ENCODE results near the gene PACS2.
"Not testable (repeated sequence)": the region's sequence is repeated elsewhere in the genome, so short reads cannot be mapped to it uniquely, and the experiment has no call there.

The PACS2 gene

DNA sequence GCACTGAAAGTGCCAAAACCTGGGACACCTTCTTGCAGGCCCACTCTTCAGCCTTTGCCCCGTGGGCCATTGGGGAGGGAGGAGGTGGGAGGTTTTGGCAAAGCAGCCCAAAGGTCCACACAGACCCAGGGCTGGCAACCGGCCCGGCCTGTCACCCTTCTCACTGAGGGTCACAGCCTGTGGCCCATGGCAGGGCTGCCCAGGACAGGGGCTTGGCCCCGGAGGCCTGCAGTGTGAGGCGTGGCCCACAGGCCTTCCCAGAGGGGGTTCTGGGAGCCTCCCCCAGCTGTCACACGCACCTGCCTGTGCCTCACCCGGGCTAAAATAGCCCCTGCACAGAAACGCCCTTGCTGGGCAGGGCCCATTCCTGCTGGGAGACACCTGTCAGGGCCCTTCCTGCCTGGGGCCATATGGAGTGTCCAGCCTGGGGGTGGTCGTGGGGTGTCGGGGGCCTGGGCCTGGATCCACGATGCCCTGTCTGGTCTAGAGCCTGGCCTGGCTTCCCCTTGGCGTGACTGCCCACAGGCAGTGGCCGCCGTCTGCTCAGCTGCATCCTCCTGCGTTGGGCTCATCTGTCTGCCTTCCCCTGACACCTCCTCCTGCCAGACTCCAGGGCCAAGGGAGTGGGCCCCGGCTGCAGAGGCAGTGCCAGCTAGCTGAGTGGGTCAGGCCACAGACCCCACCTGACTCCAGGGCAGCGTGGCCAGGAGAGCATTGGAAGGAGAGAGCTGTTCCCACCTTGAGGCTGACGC, 19.2 kb downstream of the PACS2 start:
- H3K27me3 ChIP-seq (ENCODE audit: insufficient read depth, low read length) = no peaks in the 10 kb centered on the region
- no peak overlapping the region for H3K4me3 ChIP-seq (ENCODE audit: low read length)
- H2AFZ ChIP-seq (ENCODE audit: low read depth, low read length) = no peak overlapping the region
- no peaks in the 10 kb centered on the region for H3K36me3 ChIP-seq (ENCODE audit: insufficient read depth, low read length)
- peaks cover 6% of the 10 kb centered on the region for H3K9me3 ChIP-seq (ENCODE audit: low read length)
- H3K4me1 ChIP-seq (ENCODE audit: insufficient read depth, low read length) = peaks cover 6% of the 10 kb centered on the region

DNA sequence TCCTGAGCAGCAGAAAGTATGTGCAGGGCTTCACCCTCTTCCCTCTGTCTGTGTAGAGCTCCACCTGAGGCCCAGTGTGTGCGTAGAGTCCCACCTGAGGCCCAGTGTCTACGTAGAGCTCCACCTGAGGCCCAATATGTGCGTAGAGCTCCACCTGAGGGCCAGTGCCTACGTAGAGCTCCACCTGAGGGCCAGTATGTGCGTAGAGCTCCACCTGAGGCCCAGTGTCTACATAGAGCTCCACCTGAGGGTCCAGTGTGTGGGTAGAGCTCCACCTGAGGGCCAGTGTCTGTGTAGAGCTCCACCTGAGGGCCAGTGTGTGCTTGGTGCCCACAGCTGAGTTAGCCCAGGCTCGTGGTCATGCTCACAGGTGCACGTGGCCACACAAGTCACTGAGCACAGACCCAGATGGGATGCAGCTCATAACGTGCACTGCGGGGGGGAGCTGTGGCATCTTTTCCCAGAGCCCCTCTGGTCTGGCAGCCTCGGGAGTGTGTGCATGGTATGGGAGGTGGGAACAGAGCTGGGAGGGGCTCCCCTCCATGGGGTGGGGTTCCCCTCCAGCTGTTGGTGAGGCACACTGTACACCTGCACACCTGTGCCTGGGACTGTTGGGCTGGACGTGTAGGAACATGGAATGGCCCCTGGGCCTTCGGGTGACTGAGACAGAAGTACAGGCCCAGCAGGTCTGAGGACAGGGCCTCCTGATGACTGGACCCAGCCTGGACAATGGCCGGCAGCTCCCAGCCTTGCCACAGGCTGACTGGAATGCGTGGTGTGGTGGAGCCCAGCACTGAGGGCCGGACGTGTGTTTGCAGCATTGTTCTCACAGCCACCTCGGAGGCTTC, 20.1 kb downstream of the PACS2 start:
- Histone ChIP-seq H3K4me3 (ENCODE audit: low read length) (no peak overlapping the region), H2AFZ (ENCODE audit: low read depth, low read length) (no peak overlapping the region), H3K9me3 (ENCODE audit: low read length) (peaks cover 5% of the 10 kb centered on the region), H3K27me3 (ENCODE audit: insufficient read depth, low read length) (no peaks in the 10 kb centered on the region), H3K36me3 (ENCODE audit: insufficient read depth, low read length) (no peaks in the 10 kb centered on the region), H3K4me1 (ENCODE audit: insufficient read depth, low read length) (no peaks in the 10 kb centered on the region)

GRCh38 chr14:105335231-105335542, 20.6 kb downstream of the PACS2 start:
- not testable (repeated sequence) for H3K27me3 ChIP-seq (ENCODE audit: insufficient read depth, low read length); H3K9me3 ChIP-seq (ENCODE audit: low read length); H3K4me1 ChIP-seq (ENCODE audit: insufficient read depth, low read length); H3K4me3 ChIP-seq (ENCODE audit: low read length); H2AFZ ChIP-seq (ENCODE audit: low read depth, low read length); H3K36me3 ChIP-seq (ENCODE audit: insufficient read depth, low read length)

- Histone ChIP-seq H3K36me3 (ENCODE audit: insufficient read depth, low read length) (no peaks in the 10 kb centered on the region), H3K9me3 (ENCODE audit: low read length) (peaks cover 3% of the 10 kb centered on the region), H3K27me3 (ENCODE audit: insufficient read depth, low read length) (no peaks in the 10 kb centered on the region), H2AFZ (ENCODE audit: low read depth, low read length) (no peak overlapping the region), H3K4me3 (ENCODE audit: low read length) (no peak overlapping the region), H3K4me1 (ENCODE audit: insufficient read depth, low read length) (peaks cover 7% of the 10 kb centered on the region)
Measured at GRCh38 chr14:105335735-105336476, 21.4 kb downstream of the PACS2 start.

DNA sequence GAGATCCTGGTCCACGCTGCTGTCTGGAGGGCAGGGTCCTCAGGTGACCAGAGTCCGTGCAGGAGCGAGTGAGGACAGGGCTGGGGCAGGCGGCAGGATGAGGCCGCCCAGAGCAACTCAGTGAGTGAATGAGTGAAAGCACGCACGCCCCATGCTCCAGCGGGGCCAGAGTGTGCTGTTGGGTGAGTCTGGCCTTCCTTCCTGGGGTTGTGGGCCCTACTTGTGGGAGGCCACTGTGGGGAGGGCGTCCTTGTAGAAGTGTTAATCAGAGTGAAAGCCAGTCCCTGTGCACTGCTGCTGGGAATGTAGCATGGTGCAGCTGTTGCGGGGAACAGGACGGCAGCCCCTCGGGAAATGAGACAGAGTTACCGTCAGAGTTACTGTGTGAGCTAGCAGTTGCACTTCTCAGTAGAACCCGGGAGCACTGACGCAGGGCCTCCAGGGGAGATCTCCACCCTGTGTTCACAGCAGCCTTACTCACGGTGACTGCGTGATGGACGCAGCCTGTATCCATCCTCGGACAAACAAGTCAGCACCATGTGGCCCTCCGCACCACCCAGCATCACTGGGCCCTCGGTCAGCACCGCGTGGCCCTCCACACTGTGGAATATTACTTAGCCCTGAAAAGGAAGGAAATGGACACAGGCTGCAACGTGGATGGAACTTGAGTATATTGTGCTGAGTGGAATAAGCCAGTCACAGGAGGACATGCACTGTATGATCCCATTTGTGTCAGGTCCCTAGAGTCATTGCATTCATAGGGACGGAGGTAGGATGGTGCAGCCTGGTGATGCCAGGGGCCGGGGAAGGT, 22.1 kb downstream of the PACS2 start:
- H3K9me3 ChIP-seq (ENCODE audit: low read length) = peaks cover 3% of the 10 kb centered on the region
- peaks cover 15% of the 10 kb centered on the region for H3K4me1 ChIP-seq (ENCODE audit: insufficient read depth, low read length)
- no peaks in the 10 kb centered on the region for H3K27me3 ChIP-seq (ENCODE audit: insufficient read depth, low read length)
- no peak overlapping the region for H3K4me3 ChIP-seq (ENCODE audit: low read length)
- no peaks in the 10 kb centered on the region for H3K36me3 ChIP-seq (ENCODE audit: insufficient read depth, low read length)
- no peak overlapping the region for H2AFZ ChIP-seq (ENCODE audit: low read depth, low read length)

GRCh38 chr14:105337433-105337832, 22.9 kb downstream of the PACS2 start:
- Histone ChIP-seq H3K9me3 (ENCODE audit: low read length) (peaks cover 3% of the 10 kb centered on the region), H2AFZ (ENCODE audit: low read depth, low read length) (no peak overlapping the region), H3K4me3 (ENCODE audit: low read length) (no peak overlapping the region), H3K36me3 (ENCODE audit: insufficient read depth, low read length) (no peaks in the 10 kb centered on the region), H3K27me3 (ENCODE audit: insufficient read depth, low read length) (no peaks in the 10 kb centered on the region), H3K4me1 (ENCODE audit: insufficient read depth, low read length) (peaks cover 16% of the 10 kb centered on the region)

GRCh38 chr14:105337966-105338741, 23.6 kb downstream of the PACS2 start:
- H3K9me3 ChIP-seq (ENCODE audit: low read length) = peaks cover 3% of the 10 kb centered on the region
- H2AFZ ChIP-seq (ENCODE audit: low read depth, low read length) = no peak overlapping the region
- no peaks in the 10 kb centered on the region for H3K27me3 ChIP-seq (ENCODE audit: insufficient read depth, low read length)
- peaks cover 16% of the 10 kb centered on the region for H3K4me1 ChIP-seq (ENCODE audit: insufficient read depth, low read length)
- H3K4me3 ChIP-seq (ENCODE audit: low read length) = no peak overlapping the region
- H3K36me3 ChIP-seq (ENCODE audit: insufficient read depth, low read length) = no peaks in the 10 kb centered on the region

GRCh38 chr14:105340821-105341733, 26.5 kb downstream of the PACS2 start:
- Histone ChIP-seq H3K4me3 (ENCODE audit: low read length) (no peak overlapping the region), H2AFZ (ENCODE audit: low read depth, low read length) (no peak overlapping the region), H3K4me1 (ENCODE audit: insufficient read depth, low read length) (peaks cover 16% of the 10 kb centered on the region), H3K36me3 (ENCODE audit: insufficient read depth, low read length) (no peaks in the 10 kb centered on the region), H3K9me3 (ENCODE audit: low read length) (peaks cover 7% of the 10 kb centered on the region), H3K27me3 (ENCODE audit: insufficient read depth, low read length) (no peaks in the 10 kb centered on the region)

DNA sequence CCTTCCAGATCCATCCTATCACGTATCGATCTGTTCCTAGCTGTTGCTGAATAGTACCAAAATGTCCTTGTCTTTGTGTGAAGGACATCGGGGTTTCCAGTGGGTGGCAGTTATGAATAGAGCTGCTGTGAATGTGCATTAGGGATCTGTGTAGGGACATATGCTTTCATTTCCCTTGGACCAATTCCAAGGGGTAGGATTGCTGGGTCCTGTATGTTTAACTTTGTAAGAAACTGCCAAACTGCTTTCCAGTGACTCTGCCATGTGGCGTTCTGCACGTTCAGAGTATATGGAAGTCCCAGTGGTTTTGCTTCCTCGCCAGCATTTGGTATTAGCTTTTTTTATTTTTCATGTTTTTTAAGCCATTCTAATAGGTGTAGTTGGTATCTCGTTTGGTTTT, 28.6 kb downstream of the PACS2 start:
- H3K9me3 ChIP-seq (ENCODE audit: low read length) = peaks cover 4% of the 10 kb centered on the region
- no peaks in the 10 kb centered on the region for H3K27me3 ChIP-seq (ENCODE audit: insufficient read depth, low read length)
- H3K4me3 ChIP-seq (ENCODE audit: low read length) = no peak overlapping the region

GRCh38 chr14:105346200-105346533, 31.6 kb downstream of the PACS2 start:
- Histone ChIP-seq H3K9me3 (ENCODE audit: low read length) (peaks cover 4% of the 10 kb centered on the region), H3K4me1 (ENCODE audit: insufficient read depth, low read length) (peaks cover 6% of the 10 kb centered on the region), H3K4me3 (ENCODE audit: low read length) (no peak overlapping the region), H2AFZ (ENCODE audit: low read depth, low read length) (no peak overlapping the region), H3K36me3 (ENCODE audit: insufficient read depth, low read length) (peaks cover 2% of the 10 kb centered on the region), H3K27me3 (ENCODE audit: insufficient read depth, low read length) (no peaks in the 10 kb centered on the region)

More for the DNA sequence above, 28.6 kb downstream of the PACS2 start:
- Histone ChIP-seq H3K4me1 (ENCODE audit: insufficient read depth, low read length) (peaks cover 16% of the 10 kb centered on the region), H3K36me3 (ENCODE audit: insufficient read depth, low read length) (no peaks in the 10 kb centered on the region), H2AFZ (ENCODE audit: low read depth, low read length) (no peak overlapping the region)

DNA sequence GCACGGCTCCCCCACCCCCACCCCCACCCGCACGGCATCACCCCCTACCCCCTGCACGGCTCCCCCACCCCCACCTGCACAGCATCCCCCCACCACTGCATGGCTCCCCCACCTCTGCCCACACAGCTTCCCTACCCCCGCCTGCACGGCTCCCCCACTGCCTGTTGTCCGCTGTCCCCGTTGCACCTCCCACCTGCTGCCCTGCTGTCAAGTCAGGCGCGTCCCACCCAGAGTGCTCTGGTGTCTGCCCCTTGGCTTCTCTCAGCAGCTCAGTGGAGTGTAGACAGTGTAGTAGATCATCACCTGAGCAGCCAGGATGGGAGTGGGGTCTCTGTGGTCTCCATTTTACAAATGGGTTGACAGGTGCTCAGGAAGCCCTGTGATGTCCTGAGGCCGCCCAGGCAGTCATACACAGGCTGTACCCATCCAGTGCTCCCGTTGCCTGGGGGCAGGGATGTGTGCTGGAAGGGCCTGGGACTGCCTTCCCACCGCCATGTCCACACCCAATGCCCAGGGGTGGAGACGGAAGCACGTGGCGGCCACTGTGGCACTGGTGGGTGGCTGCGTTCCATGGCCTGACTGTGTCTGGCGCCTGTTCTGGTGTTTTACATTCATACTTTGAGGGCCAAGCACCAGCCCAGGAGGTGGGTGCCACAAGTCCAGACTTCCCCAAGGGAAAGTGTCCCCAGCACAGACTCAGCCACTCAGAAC, 32.5 kb downstream of the PACS2 start:
- no peak overlapping the region for H3K4me3 ChIP-seq (ENCODE audit: low read length)
- H3K9me3 ChIP-seq (ENCODE audit: low read length) = peaks cover 4% of the 10 kb centered on the region
- no peaks in the 10 kb centered on the region for H3K27me3 ChIP-seq (ENCODE audit: insufficient read depth, low read length)
- H3K4me1 ChIP-seq (ENCODE audit: insufficient read depth, low read length) = no peaks in the 10 kb centered on the region
- H3K36me3 ChIP-seq (ENCODE audit: insufficient read depth, low read length) = peaks cover 2% of the 10 kb centered on the region
- no peak overlapping the region for H2AFZ ChIP-seq (ENCODE audit: low read depth, low read length)
